ENCODE results near the gene BPIFB2. TPM values are rescaled to one million over a fixed set of nuclear protein-coding genes. Genes with fewer than 3 reads are reported as not detected.

Gene BPIFB2
- polyA plus RNA-seq, 1 of the 3 experiments (the other 2 are of a cell fraction), result not detected

GRCh38 chr20:33006776-33007375 is 628 bp upstream of the BPIFB2 start:
- H4K20me1 ChIP-seq (ENCODE audit: insufficient read depth), result no peaks in the 10 kb centered on the region
- no peaks in the 10 kb centered on the region for H3K36me3 ChIP-seq (replicated peaks in 1 of 2; ENCODE audit: control insufficient read depth in 1 of 2, insufficient read depth in 2 of 2, low read length in 1 of 2)
- CTCF ChIA-PET, result no interaction called here
- no peaks in the 10 kb centered on the region for H3K9me2 ChIP-seq
- 28% methylated on average over 8 of the region's 8 CpGs for WGBS (ENCODE audit: low lambda C conversion rate)
- H3F3A ChIP-seq (replicated peaks; ENCODE audit: insufficient read depth), result no peaks in the 10 kb centered on the region
- no peak overlapping the region for H2AFZ ChIP-seq (ENCODE audit: low read depth)
- no peak overlapping the region for H3K9ac ChIP-seq
- H3K79me2 ChIP-seq (ENCODE audit: insufficient read depth), result no peaks in the 10 kb centered on the region
- TF ChIP-seq RAD21 (IDR thresholded peaks at IDR 0.05; ENCODE audit: low read length), result no peak
- no peak for TF ChIP-seq RXRA (IDR thresholded peaks at IDR 0.05; ENCODE audit: borderline replicate concordance, low read depth)
- TF ChIP-seq CHD2 (IDR thresholded peaks at IDR 0.05; ENCODE audit: low read length, partially characterized antibody), result no peak
- TF ChIP-seq, protein P1, sequence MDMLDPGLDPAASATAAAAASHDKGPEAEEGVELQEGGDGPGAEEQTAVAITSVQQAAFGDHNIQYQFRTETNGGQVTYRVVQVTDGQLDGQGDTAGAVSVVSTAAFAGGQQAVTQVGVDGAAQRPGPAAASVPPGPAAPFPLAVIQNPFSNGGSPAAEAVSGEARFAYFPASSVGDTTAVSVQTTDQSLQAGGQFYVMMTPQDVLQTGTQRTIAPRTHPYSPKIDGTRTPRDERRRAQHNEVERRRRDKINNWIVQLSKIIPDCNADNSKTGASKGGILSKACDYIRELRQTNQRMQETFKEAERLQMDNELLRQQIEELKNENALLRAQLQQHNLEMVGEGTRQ (IDR thresholded peaks at IDR 0.05; ENCODE audit: borderline replicate concordance, low read depth, low read length), result no peak
- no peak for TF ChIP-seq MXI1 (IDR thresholded peaks at IDR 0.05; ENCODE audit: low read depth, low read length)
- no peak for TF ChIP-seq TCF12 (IDR thresholded peaks at IDR 0.05)
- no peak for TF ChIP-seq FOSL2 (IDR thresholded peaks at IDR 0.05; ENCODE audit: borderline replicate concordance, low read depth)
- TF ChIP-seq, protein P2, sequence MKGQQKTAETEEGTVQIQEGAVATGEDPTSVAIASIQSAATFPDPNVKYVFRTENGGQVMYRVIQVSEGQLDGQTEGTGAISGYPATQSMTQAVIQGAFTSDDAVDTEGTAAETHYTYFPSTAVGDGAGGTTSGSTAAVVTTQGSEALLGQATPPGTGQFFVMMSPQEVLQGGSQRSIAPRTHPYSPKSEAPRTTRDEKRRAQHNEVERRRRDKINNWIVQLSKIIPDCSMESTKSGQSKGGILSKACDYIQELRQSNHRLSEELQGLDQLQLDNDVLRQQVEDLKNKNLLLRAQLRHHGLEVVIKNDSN (IDR thresholded peaks at IDR 0.05; ENCODE audit: borderline replicate concordance, low read depth), result no peak
- no peak for TF ChIP-seq SIN3A (IDR thresholded peaks at IDR 0.05; ENCODE audit: borderline replicate concordance, low read depth, low read length)
- TF ChIP-seq NFIC (IDR thresholded peaks at IDR 0.05; ENCODE audit: borderline replicate concordance), result no peak
- TF ChIP-seq ELF1 (IDR thresholded peaks at IDR 0.05), result no peak
- TF ChIP-seq, protein P3, sequence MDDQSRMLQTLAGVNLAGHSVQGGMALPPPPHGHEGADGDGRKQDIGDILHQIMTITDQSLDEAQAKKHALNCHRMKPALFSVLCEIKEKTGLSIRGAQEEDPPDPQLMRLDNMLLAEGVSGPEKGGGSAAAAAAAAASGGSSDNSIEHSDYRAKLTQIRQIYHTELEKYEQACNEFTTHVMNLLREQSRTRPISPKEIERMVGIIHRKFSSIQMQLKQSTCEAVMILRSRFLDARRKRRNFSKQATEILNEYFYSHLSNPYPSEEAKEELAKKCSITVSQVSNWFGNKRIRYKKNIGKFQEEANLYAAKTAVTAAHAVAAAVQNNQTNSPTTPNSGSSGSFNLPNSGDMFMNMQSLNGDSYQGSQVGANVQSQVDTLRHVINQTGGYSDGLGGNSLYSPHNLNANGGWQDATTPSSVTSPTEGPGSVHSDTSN (IDR thresholded peaks at IDR 0.05), result no peak
- TF ChIP-seq EZH2phosphoT487 (IDR thresholded peaks at IDR 0.05; ENCODE audit: borderline replicate concordance, low read depth), result no peak
- TF ChIP-seq JUND (IDR thresholded peaks at IDR 0.05), result no peak
- TF ChIP-seq, protein P4, sequence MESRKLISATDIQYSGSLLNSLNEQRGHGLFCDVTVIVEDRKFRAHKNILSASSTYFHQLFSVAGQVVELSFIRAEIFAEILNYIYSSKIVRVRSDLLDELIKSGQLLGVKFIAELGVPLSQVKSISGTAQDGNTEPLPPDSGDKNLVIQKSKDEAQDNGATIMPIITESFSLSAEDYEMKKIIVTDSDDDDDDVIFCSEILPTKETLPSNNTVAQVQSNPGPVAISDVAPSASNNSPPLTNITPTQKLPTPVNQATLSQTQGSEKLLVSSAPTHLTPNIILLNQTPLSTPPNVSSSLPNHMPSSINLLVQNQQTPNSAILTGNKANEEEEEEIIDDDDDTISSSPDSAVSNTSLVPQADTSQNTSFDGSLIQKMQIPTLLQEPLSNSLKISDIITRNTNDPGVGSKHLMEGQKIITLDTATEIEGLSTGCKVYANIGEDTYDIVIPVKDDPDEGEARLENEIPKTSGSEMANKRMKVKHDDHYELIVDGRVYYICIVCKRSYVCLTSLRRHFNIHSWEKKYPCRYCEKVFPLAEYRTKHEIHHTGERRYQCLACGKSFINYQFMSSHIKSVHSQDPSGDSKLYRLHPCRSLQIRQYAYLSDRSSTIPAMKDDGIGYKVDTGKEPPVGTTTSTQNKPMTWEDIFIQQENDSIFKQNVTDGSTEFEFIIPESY (IDR thresholded peaks at IDR 0.05; ENCODE audit: borderline replicate concordance, low read depth), result no peak
- no peak for TF ChIP-seq GABPA (IDR thresholded peaks at IDR 0.05; ENCODE audit: low read depth)
- TF ChIP-seq TAF1 (IDR thresholded peaks at IDR 0.05; ENCODE audit: borderline replicate concordance, low read depth, low read length), result no peak
- TF ChIP-seq, protein P5, sequence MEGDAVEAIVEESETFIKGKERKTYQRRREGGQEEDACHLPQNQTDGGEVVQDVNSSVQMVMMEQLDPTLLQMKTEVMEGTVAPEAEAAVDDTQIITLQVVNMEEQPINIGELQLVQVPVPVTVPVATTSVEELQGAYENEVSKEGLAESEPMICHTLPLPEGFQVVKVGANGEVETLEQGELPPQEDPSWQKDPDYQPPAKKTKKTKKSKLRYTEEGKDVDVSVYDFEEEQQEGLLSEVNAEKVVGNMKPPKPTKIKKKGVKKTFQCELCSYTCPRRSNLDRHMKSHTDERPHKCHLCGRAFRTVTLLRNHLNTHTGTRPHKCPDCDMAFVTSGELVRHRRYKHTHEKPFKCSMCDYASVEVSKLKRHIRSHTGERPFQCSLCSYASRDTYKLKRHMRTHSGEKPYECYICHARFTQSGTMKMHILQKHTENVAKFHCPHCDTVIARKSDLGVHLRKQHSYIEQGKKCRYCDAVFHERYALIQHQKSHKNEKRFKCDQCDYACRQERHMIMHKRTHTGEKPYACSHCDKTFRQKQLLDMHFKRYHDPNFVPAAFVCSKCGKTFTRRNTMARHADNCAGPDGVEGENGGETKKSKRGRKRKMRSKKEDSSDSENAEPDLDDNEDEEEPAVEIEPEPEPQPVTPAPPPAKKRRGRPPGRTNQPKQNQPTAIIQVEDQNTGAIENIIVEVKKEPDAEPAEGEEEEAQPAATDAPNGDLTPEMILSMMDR (IDR thresholded peaks at IDR 0.05), result no peak
- TF ChIP-seq FOXM1 (IDR thresholded peaks at IDR 0.05; ENCODE audit: low read depth), result no peak
- no peak overlapping the region for H3K27ac ChIP-seq (ENCODE audit: low read depth in 2 of 2, low read length in 1 of 2)
- H3K4me1 ChIP-seq (ENCODE audit: control insufficient read depth in 1 of 2, insufficient read depth in 2 of 2, low read depth in 1 of 2, low read length in 1 of 2), result no peaks in the 10 kb centered on the region
- no peak overlapping the region for H3K4me2 ChIP-seq
- DNase-seq, result no peak
- H3K9me3 ChIP-seq, result no peaks in the 10 kb centered on the region
- H3K4me3 ChIP-seq (ENCODE audit: low read depth in 2 of 2, low read length in 1 of 2), result no peak overlapping the region
- POLR2A ChIA-PET, result no interaction called here
- peaks cover 15% of the 10 kb centered on the region for H3K27me3 ChIP-seq (ENCODE audit: insufficient read depth)

Data from SK-N-SH (cell line).